Esophagus (tissue), 2 donors: ENCODE measurements around the gene TENT4A. TPM values are rescaled to one million over a fixed set of nuclear protein-coding genes. Genes with fewer than 3 reads are reported as not detected.

Source experiments
- H3K27ac ChIP-seq, 2 donors: one replicate each; pipeline ENCODE4 v1.5.1; 2013; ENCODE audit warnings: low read depth in 2 of 2, mild to moderate bottlenecking in 2 of 2, inconsistent platforms in 1 of 2, low read length in 1 of 2, moderate library complexity in 1 of 2
- H3K27me3 ChIP-seq, 2 donors: one replicate each; pipeline ENCODE4 v1.6.1; 2013; ENCODE audit warnings: low read length in 2 of 2, control low read depth in 1 of 2, mild to moderate bottlenecking in 1 of 2; ENCODE audit not compliant: insufficient read depth in 2 of 2, control insufficient read depth in 1 of 2
- H3K36me3 ChIP-seq, 2 donors: one replicate each; pipeline ENCODE4 v1.6.1; 2013; ENCODE audit warnings: low read length in 1 of 2; ENCODE audit not compliant: control insufficient read depth in 2 of 2, insufficient read depth in 2 of 2
- H3K4me1 ChIP-seq, 2 donors: one replicate each; pipeline ENCODE4 v1.6.1; 2013; ENCODE audit warnings: low read length in 1 of 2; ENCODE audit not compliant: control insufficient read depth in 2 of 2, insufficient read depth in 2 of 2
- H3K4me3 ChIP-seq, 2 donors: one replicate each; pipeline ENCODE4 v1.5.1; 2013; ENCODE audit warnings: low read length in 2 of 2, mild to moderate bottlenecking in 2 of 2, low read depth in 1 of 2, moderate library complexity in 1 of 2
- H3K9me3 ChIP-seq, 2 donors: one replicate each; pipeline ENCODE4 v1.6.1; 2013; ENCODE audit warnings: mild to moderate bottlenecking in 2 of 2, low read depth in 1 of 2, low read length in 1 of 2, moderate library complexity in 1 of 2; ENCODE audit not compliant: control insufficient read depth in 2 of 2, insufficient read depth in 1 of 2
- WGBS, 2 donors: extraction: QIAGEN DNeasy Blood & Tissue Kit; methylation state at CpG; one replicate each; pipeline ENCODE4 v1.1.7; 2013; 5-methylcytosine and 5-hydroxymethylcytosine counted together
- polyA plus RNA-seq, 2 donors: library from polyadenylated mRNA; stranded (reverse); fragments of 200-250 nt; gene quantifications; one replicate each; pipeline ENCODE4 v1.2.3, GENCODE V29; 2013
- donor health status: healthy with polysubstance abuse.
- donor health status: Bipolar disorder and iron deficiency.

TENT4A gene
- polyA plus RNA-seq, 2 donors = 7.9 to 8.9 TPM

DNA sequence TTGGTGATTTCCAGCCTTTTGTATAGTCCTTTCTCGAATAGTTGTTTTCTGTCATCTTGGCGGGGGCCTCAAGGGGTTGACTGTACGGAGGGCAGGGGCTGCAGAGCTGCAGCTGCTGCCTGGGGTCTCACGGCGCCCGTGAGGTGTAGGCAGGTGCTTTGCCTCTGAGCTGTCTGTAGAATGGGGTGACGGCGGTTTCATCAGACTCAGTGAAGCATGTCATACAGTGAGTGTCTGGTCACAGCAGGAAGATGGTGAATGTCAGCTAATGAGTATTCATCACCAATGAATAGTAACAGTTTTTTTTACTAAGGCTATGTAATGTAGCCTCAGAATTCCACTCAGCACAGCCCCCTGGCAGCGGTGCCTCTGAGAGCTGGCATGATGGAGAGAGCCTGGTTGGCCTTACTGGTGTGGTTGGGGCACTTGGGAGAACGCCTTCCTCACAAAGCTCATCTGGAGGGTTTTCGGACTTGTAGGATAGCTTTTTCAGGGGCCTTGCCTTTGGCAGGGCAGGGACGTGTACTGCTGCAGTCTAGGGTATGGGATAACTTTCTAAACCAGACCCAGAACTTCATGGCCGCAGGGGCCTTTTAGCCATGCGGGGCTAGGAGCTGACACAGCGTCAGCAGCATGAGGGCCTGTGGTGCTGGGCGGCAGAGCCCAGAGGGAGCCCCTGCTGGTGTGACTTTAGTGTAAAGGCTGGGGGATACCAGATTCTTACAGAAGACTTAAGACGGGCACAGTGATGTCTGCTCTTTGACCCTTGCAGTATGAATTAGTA lies 15.0 kb downstream of the TENT4A start:
- Histone ChIP-seq H3K4me1 (peaks cover 10 to 20% of the 10 kb centered on the region in 2 donors), H3K4me3 (no peak overlapping the region), H3K27me3 (no peaks in the 10 kb centered on the region), H3K36me3 (peaks cover 0 to 7% of the 10 kb centered on the region in 2 donors), H3K9me3 (no peaks in the 10 kb centered on the region), H3K27ac (no peak overlapping the region)
- WGBS, 2 donors = 84 to 88% methylated on average over 17 of the region's 17 CpGs

- Histone ChIP-seq H3K4me3 (no peak overlapping the region), H3K4me1 (peaks cover 9 to 21% of the 10 kb centered on the region in 2 donors), H3K9me3 (no peaks in the 10 kb centered on the region), H3K36me3 (peaks cover 0 to 7% of the 10 kb centered on the region in 2 donors), H3K27me3 (no peaks in the 10 kb centered on the region), H3K27ac (no peak overlapping the region)
- 91 to 96% methylated on average over 1 of the region's 1 CpG for WGBS, 2 donors
Observed at GRCh38 chr5:6728795-6729183, 15.6 kb downstream of the TENT4A start.

GRCh38 chr5:6729386-6730310 lies 16.4 kb downstream of the TENT4A start:
- peaks cover 0 to 6% of the 10 kb centered on the region in 2 donors for H3K36me3 ChIP-seq
- H3K4me1 ChIP-seq = peaks cover 14 to 21% of the 10 kb centered on the region in 2 donors
- no peaks in the 10 kb centered on the region for H3K9me3 ChIP-seq
- no peaks in the 10 kb centered on the region for H3K27me3 ChIP-seq
- H3K27ac ChIP-seq = no peak overlapping the region
- no peak overlapping the region for H3K4me3 ChIP-seq
- 63 to 74% methylated on average over 12 of the region's 12 CpGs for WGBS, 2 donors

- Histone ChIP-seq H3K27ac (no peak overlapping the region), H3K27me3 (no peaks in the 10 kb centered on the region), H3K9me3 (no peaks in the 10 kb centered on the region), H3K36me3 (peaks cover 0 to 5% of the 10 kb centered on the region in 2 donors), H3K4me1 (peaks cover 14 to 21% of the 10 kb centered on the region in 2 donors), H3K4me3 (no peak overlapping the region)
- WGBS, 2 donors = 56 to 75% methylated on average over 8 of the region's 8 CpGs
Observed at GRCh38 chr5:6730407-6730806, 17.2 kb downstream of the TENT4A start.

GRCh38 chr5:6730807-6731206 lies 17.6 kb downstream of the TENT4A start:
- Histone ChIP-seq H3K27me3 (no peaks in the 10 kb centered on the region), H3K4me1 (peaks cover 14 to 21% of the 10 kb centered on the region in 2 donors), H3K9me3 (no peaks in the 10 kb centered on the region), H3K27ac (no peak overlapping the region), H3K4me3 (no peak overlapping the region), H3K36me3 (peaks cover 0 to 5% of the 10 kb centered on the region in 2 donors)
- WGBS, 2 donors = 80 to 91% methylated on average over 3 of the region's 3 CpGs

GRCh38 chr5:6731465-6732237 lies 18.4 kb downstream of the TENT4A start:
- Histone ChIP-seq H3K9me3 (no peaks in the 10 kb centered on the region), H3K4me1 (peaks cover 14 to 16% of the 10 kb centered on the region in 2 donors), H3K27ac (no peak overlapping the region), H3K36me3 (no peaks in the 10 kb centered on the region), H3K4me3 (no peak overlapping the region), H3K27me3 (no peaks in the 10 kb centered on the region)
- WGBS, 2 donors = 65% methylated on average over 7 of the region's 7 CpGs

DNA sequence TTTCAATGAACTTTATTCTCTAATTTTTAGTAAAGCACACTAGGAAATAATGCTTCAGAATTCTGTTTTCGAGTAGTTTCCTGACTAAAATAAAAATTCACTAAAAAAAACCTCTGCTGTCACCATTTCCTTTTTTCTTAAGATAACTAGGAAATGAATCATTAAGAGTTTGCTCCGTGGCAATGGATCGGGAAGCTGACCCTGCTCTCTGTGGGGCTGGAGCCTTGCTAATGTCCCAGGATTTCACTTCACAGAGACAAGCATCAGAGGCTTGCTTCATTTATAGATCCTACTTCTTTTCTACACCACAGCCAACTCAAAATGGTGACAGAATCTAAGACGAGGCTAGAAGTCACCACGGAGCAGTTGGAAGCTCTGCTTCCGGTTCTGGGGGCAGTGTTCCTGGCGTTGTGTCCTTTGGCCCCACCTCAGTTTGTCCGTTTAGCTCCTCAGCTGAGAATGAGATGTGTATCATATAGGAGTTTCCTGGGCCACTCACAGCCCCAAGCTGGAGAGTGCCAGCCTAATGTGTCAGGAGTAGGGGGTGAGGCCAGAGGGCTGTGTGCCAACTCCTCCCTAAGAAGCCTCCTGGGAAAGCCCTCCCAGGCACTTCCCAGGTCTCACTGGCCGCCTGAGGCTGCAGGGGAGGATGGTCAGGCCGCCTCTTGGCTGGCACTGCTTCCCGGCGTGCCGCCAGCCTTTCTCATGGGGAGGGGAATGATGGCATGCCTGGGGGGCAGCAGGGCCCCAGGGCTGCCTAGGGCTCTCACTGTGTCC lies 19.6 kb downstream of the TENT4A start:
- Histone ChIP-seq H3K4me3 (no peak overlapping the region), H3K36me3 (peaks cover 2 to 3% of the 10 kb centered on the region in 2 donors), H3K4me1 (peaks cover 11 to 14% of the 10 kb centered on the region in 2 donors), H3K27me3 (no peaks in the 10 kb centered on the region), H3K27ac (peak overlapping the region in 1 of 2 donors; percentile 34), H3K9me3 (no peaks in the 10 kb centered on the region)
- 47 to 59% methylated on average over 13 of the region's 13 CpGs for WGBS, 2 donors

DNA sequence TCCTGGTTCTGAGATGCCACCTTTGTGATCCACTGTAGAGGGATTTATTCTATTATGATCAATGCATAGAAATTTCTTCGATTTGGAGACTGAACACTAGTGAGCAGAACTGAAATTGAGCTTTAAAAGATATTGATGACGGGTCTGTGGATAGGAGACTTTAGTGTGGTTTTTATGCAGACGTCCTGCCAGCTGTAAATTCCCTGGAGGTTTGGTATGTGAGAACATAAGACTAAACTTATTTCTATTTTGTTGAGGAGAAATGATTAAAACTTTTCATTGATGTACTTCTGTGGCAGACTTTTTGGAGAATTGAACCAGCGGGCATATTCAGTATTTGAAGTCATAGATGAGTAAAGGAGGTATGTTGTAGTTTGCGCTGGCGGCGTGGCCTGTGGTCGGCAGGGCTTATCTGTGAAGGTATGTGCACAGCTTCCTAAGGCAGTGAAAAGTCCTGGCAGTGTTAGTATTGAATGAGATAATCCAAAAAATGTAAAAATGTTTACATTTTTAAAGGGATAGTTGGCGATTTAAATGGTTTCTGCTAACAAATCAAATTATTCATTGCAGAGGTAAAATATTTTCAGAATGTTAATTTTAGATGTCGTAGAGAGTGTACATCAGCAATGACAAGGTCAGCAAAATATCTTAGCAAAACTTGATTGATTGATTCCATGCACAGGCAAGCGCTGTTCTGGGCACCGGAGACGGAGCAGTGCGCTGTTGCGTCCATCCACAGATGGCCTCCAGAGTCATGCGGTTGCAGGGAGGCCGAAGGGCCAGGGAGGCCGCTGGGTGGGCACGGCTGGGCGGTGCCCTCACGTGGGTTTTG lies 20.4 kb downstream of the TENT4A start:
- Histone ChIP-seq H3K27ac (peak overlapping the region in 1 of 2 donors; percentile 34), H3K4me1 (peaks cover 9 to 12% of the 10 kb centered on the region in 2 donors), H3K4me3 (no peak overlapping the region), H3K9me3 (no peaks in the 10 kb centered on the region), H3K27me3 (no peaks in the 10 kb centered on the region), H3K36me3 (peaks cover 3 to 6% of the 10 kb centered on the region in 2 donors)
- 79 to 85% methylated on average over 21 of the region's 21 CpGs for WGBS, 2 donors
